Loucy (cell line): Measurements from ENCODE around the gene PLEKHF1.

Experiments
- CTCF ChIP-seq: fragments of 200-600 bp; sonication (generic); conservative IDR thresholded peaks from 2 replicates; pipeline ENCODE4 v1.5.1; 2014; ENCODE audit warnings: mild to moderate bottlenecking, antibody characterized with exemption, low read length
- EZH2phosphoT487 ChIP-seq: fragments of 200-600 bp; IDR thresholded peaks from 2 replicates; pipeline ENCODE4 v1.6.1; 2018; ENCODE audit warnings: antibody characterized with exemption, mild to moderate bottlenecking, moderate library complexity, borderline replicate concordance

- TF ChIP-seq CTCF, result no peak
- TF ChIP-seq EZH2phosphoT487, result no peak
Observed at GRCh38 chr19:29706635-29707034, 41.4 kb downstream of the PLEKHF1 start.
